NOMO-1 treated with DMSO at 0.1 percent for 48 hours (cell line): ENCODE measurements around the gene EMC8.

Source experiments
- DNase-seq: peaks from one replicate; lab custom pipeline; 2025; ENCODE audit not compliant: unreplicated experiment; lab: John Stamatoyannopoulos, UW

EMC8 gene

GRCh38 chr16:85759136-85759535, 40.2 kb downstream of the EMC8 start:
- peak; percentile 92 for DNase-seq

- DNase-seq = no peak
These were observed 42.0 kb downstream of the EMC8 start for GRCh38 chr16:85757341-85757822.

GRCh38 chr16:85755929-85756768, 43.2 kb downstream of the EMC8 start:
- no peak for DNase-seq

- no peak for DNase-seq
These were observed 44.9 kb downstream of the EMC8 start for GRCh38 chr16:85754413-85754812.

- DNase-seq = no peak
These were observed 45.4 kb downstream of the EMC8 start for GRCh38 chr16:85753976-85754375.

GRCh38 chr16:85753559-85753958, 45.8 kb downstream of the EMC8 start:
- DNase-seq = no peak

GRCh38 chr16:85752511-85753420, 46.6 kb downstream of the EMC8 start:
- DNase-seq = no peak

- DNase-seq = no peak
These were observed 47.4 kb downstream of the EMC8 start for GRCh38 chr16:85751698-85752501.

- peak; percentile 38 for DNase-seq
These were observed 48.3 kb downstream of the EMC8 start, which contains the start of gene C16orf74 for GRCh38 chr16:85750827-85751697. C16orf74 (minus strand) TSS chr16:85751096; CDS start chr16:85735217, 15,879 bp downstream.

- DNase-seq = peak; percentile 82
These were observed 49.1 kb downstream of the EMC8 start for GRCh38 chr16:85750146-85750826.

GRCh38 chr16:85749771-85750145, 49.6 kb downstream of the EMC8 start:
- DNase-seq = no peak

GRCh38 chr16:85746460-85747215, 52.7 kb downstream of the EMC8 start:
- DNase-seq = no peak

- no peak for DNase-seq
These were observed 60.2 kb downstream of the EMC8 start for GRCh38 chr16:85738923-85739715.

GRCh38 chr16:85736921-85737320, 62.4 kb downstream of the EMC8 start:
- no peak for DNase-seq

GRCh38 chr16:85735946-85736345, 63.4 kb downstream of the EMC8 start:
- no peak for DNase-seq

- peak; percentile 48 for DNase-seq
These were observed 64.1 kb downstream of the EMC8 start for GRCh38 chr16:85735225-85735635.

GRCh38 chr16:85734311-85735017, 64.9 kb downstream of the EMC8 start:
- DNase-seq = no peak
